Stimulated activated CD8-positive, alpha-beta memory T cell treated with anti-CD3 and anti-CD28 coated beads, Interleukin-7, amount 100 ng/mL, for 48 hours (primary cell): ENCODE data around the gene ANKRD26.

Source experiments
- DNase-seq, 2 donors: peaks; one replicate each; pipeline ENCODE4 v3.0.0-alpha.2; 2020; ENCODE audit warnings: low read depth in 1 of 2; ENCODE audit errors: extremely low read depth in 1 of 2

The ANKRD26 gene

GRCh38 chr10:27022048-27022447, 78.2 kb downstream of the ANKRD26 start:
- DNase-seq, result no peak

GRCh38 chr10:27020243-27020642, 80.1 kb downstream of the ANKRD26 start:
- no peak for DNase-seq

GRCh38 chr10:27019827-27020226, 80.5 kb downstream of the ANKRD26 start:
- no peak for DNase-seq

GRCh38 chr10:26997610-26998009, 102.7 kb downstream of the ANKRD26 start:
- DNase-seq, result no peak

GRCh38 chr10:26994743-26995142, 105.6 kb downstream of the ANKRD26 start:
- DNase-seq, result no peak

GRCh38 chr10:26987851-26988250, 112.4 kb downstream of the ANKRD26 start:
- no peak for DNase-seq

- no peak for DNase-seq
These were observed 117.1 kb downstream of the ANKRD26 start for GRCh38 chr10:26983156-26983555.

GRCh38 chr10:26982058-26982457, 118.2 kb downstream of the ANKRD26 start:
- no peak for DNase-seq

- no peak for DNase-seq
These were observed 119.0 kb downstream of the ANKRD26 start for GRCh38 chr10:26981232-26981824.

- no peak for DNase-seq
These were observed 121.8 kb downstream of the ANKRD26 start for GRCh38 chr10:26978519-26978918.

- no peak for DNase-seq
These were observed 122.7 kb downstream of the ANKRD26 start for GRCh38 chr10:26977635-26978034.

GRCh38 chr10:26970667-26971066, 129.6 kb downstream of the ANKRD26 start:
- no peak for DNase-seq

GRCh38 chr10:26969145-26969926, 131.0 kb downstream of the ANKRD26 start:
- DNase-seq, result no peak

GRCh38 chr10:26962835-26963234, 137.5 kb downstream of the ANKRD26 start:
- DNase-seq, result no peak

GRCh38 chr10:26960308-26960707, 140.0 kb downstream of the ANKRD26 start:
- DNase-seq, result no peak

GRCh38 chr10:26959841-26960240, 140.5 kb downstream of the ANKRD26 start:
- DNase-seq, result no peak
